Suprapubic skin (tissue), 4 donors: Measurements from ENCODE around the gene GFER. TPM values are rescaled to one million over a fixed set of nuclear protein-coding genes. Genes with fewer than 3 reads are reported as not detected.

ENCODE experiments used
- DNase-seq, 2 donors: peaks; one replicate each; pipeline ENCODE4 v3.0.0-alpha.2; 2019; ENCODE audit warnings: low spot score in 2 of 2
- H3K27ac ChIP-seq: fragments of 200-600 bp; sonication (generic); one replicate; pipeline ENCODE4 v1.5.1; 2019
- H3K27me3 ChIP-seq: fragments of 200-600 bp; sonication (generic); one replicate; pipeline ENCODE4 v1.5.1; 2019
- H3K36me3 ChIP-seq: fragments of 200-600 bp; sonication (generic); one replicate; pipeline ENCODE4 v1.5.1; 2019
- H3K4me1 ChIP-seq: fragments of 200-600 bp; sonication (generic); one replicate; pipeline ENCODE4 v1.5.1; 2019
- H3K4me3 ChIP-seq: fragments of 200-600 bp; sonication (generic); one replicate; pipeline ENCODE4 v1.5.1; 2019; ENCODE audit warnings: mild to moderate bottlenecking
- H3K9me3 ChIP-seq: fragments of 200-600 bp; sonication (generic); one replicate; pipeline ENCODE4 v1.5.1; 2019
- EP300 ChIP-seq: sonication (generic); formaldehyde crosslinking; IDR thresholded peaks from one replicate; pipeline ENCODE4 v1.6.1; 2017; ENCODE audit warnings: antibody characterized with exemption
- POLR2A ChIP-seq, 2 donors: fragments of 450-650 bp; IDR thresholded peaks; one replicate each; pipeline ENCODE4 v1.6.1; 2017; ENCODE audit warnings: antibody characterized with exemption in 2 of 2, mild to moderate bottlenecking in 2 of 2, moderate library complexity in 2 of 2
- POLR2AphosphoS5 ChIP-seq, 3 donors: sonication (generic); formaldehyde crosslinking; IDR thresholded peaks; one replicate each; pipeline ENCODE4 v1.6.1; 2017; ENCODE audit warnings: antibody characterized with exemption in 3 of 3
- WGBS: methylation state at CpG from one replicate; pipeline ENCODE4 v1.1.5; 2018; 5-methylcytosine and 5-hydroxymethylcytosine counted together
- total RNA-seq, 4 donors: library from RNA; depleted of rRNA; stranded (reverse); fragments of >200 nt; gene quantifications; one replicate each; pipeline ENCODE4 v1.1.0, GENCODE V29; 2016
- TF ChIP-seq, protein P1 (sequence below), 2 donors: fragments of 200-600 bp in 1 of 2; fragments of 450-650 bp in 1 of 2; sonication (generic) in 1 of 2; IDR thresholded peaks; one replicate each; pipeline ENCODE4 v1.5.1; 2016 to 2019; ENCODE audit warnings: antibody characterized with exemption in 2 of 2, mild to moderate bottlenecking in 1 of 2, moderate library complexity in 1 of 2

GFER gene
- total RNA-seq, 4 donors from 2014 or later = 7.0 to 11.2 (median 9.5) TPM

DNA sequence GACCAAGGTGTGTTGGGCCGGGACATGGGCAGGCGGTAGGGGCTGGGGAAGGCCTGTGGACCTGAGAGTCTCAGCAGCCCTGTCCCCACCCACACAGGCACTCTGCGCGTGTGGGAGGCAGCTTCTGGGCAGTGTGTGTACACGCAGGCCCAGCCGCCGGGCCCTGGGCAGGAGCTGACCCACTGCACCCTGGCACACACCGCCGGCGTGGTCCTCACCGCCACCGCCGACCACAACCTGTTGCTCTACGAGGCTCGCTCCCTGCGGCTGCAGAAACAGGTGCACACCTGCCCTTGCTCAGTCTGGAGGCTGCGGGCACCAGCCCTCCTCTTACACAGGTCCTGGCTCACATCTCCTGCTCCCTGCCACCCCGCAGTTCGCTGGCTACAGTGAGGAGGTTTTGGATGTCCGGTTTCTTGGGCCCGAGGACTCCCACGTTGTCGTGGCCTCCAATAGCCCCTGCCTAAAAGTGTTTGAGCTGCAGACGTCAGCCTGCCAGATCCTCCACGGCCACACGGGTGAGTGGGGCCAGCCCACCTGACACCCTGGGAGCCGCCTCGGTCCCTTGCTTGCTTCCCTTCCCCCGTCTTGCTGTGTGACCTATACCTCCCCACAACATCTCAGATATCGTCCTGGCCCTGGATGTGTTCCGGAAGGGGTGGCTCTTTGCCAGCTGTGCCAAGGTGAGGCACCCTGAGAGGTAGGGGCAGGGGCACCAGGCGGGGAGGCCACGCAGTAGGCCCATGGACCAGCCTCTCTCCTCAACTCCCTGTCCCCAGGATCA, 8.4 kb upstream of the GFER start:
- 95% methylated on average over 20 of the region's 33 CpGs for WGBS
- peaks cover 51% of the 10 kb centered on the region for H3K4me1 ChIP-seq
- no peak overlapping the region for H3K27ac ChIP-seq
- H3K9me3 ChIP-seq = no peaks in the 10 kb centered on the region
- no peak for DNase-seq
- peaks cover 21% of the 10 kb centered on the region for H3K27me3 ChIP-seq
- no peak overlapping the region for H3K4me3 ChIP-seq
- TF ChIP-seq POLR2AphosphoS5 (IDR thresholded peaks at IDR 0.05) (no peak), EP300 (no peak), POLR2A (IDR thresholded peaks at IDR 0.05) (no peak)
- TF ChIP-seq, protein P1, sequence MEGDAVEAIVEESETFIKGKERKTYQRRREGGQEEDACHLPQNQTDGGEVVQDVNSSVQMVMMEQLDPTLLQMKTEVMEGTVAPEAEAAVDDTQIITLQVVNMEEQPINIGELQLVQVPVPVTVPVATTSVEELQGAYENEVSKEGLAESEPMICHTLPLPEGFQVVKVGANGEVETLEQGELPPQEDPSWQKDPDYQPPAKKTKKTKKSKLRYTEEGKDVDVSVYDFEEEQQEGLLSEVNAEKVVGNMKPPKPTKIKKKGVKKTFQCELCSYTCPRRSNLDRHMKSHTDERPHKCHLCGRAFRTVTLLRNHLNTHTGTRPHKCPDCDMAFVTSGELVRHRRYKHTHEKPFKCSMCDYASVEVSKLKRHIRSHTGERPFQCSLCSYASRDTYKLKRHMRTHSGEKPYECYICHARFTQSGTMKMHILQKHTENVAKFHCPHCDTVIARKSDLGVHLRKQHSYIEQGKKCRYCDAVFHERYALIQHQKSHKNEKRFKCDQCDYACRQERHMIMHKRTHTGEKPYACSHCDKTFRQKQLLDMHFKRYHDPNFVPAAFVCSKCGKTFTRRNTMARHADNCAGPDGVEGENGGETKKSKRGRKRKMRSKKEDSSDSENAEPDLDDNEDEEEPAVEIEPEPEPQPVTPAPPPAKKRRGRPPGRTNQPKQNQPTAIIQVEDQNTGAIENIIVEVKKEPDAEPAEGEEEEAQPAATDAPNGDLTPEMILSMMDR (IDR thresholded peaks at IDR 0.05) = no peak
- peaks cover 46% of the 10 kb centered on the region for H3K36me3 ChIP-seq

- Histone ChIP-seq H3K4me3 (no peak overlapping the region), H3K36me3 (peaks cover 46% of the 10 kb centered on the region), H3K4me1 (peaks cover 49% of the 10 kb centered on the region), H3K27ac (no peak overlapping the region), H3K9me3 (no peaks in the 10 kb centered on the region), H3K27me3 (peaks cover 26% of the 10 kb centered on the region)
- WGBS = 84% methylated on average over 7 of the region's 8 CpGs
- DNase-seq = no peak
- TF ChIP-seq, protein P1 (IDR thresholded peaks at IDR 0.05) = no peak
- TF ChIP-seq EP300 (no peak), POLR2A (IDR thresholded peaks at IDR 0.05) (no peak), POLR2AphosphoS5 (IDR thresholded peaks at IDR 0.05) (no peak)
Measured at GRCh38 chr16:1976216-1976520, 7.8 kb upstream of the GFER start.

GRCh38 chr16:1976951-1977874, 6.8 kb upstream of the GFER start:
- WGBS = 86% methylated on average over 7 of the region's 33 CpGs
- Histone ChIP-seq H3K9me3 (no peaks in the 10 kb centered on the region), H3K36me3 (peaks cover 46% of the 10 kb centered on the region), H3K27me3 (peaks cover 30% of the 10 kb centered on the region), H3K4me3 (no peak overlapping the region), H3K4me1 (peaks cover 54% of the 10 kb centered on the region), H3K27ac (no peak overlapping the region)
- DNase-seq = no peak
- TF ChIP-seq EP300 (no peak), POLR2AphosphoS5 (IDR thresholded peaks at IDR 0.05) (no peak), POLR2A (IDR thresholded peaks at IDR 0.05) (no peak)
- TF ChIP-seq, protein P1 (IDR thresholded peaks at IDR 0.05) = no peak

- Histone ChIP-seq H3K4me1 (peaks cover 51% of the 10 kb centered on the region), H3K36me3 (peaks cover 46% of the 10 kb centered on the region), H3K27me3 (peaks cover 30% of the 10 kb centered on the region), H3K9me3 (no peaks in the 10 kb centered on the region), H3K4me3 (no peak overlapping the region), H3K27ac (no peak overlapping the region)
- WGBS = 60% methylated on average over 2 of the region's 18 CpGs
- TF ChIP-seq POLR2A (IDR thresholded peaks at IDR 0.05) = no peak
- no peak for TF ChIP-seq POLR2AphosphoS5 (IDR thresholded peaks at IDR 0.05)
- TF ChIP-seq, protein P1 (IDR thresholded peaks at IDR 0.05) = no peak
- no peak for TF ChIP-seq EP300
- no peak for DNase-seq
Measured at GRCh38 chr16:1977875-1978268, 6.1 kb upstream of the GFER start.
